Duodenal mucosa (tissue), 2 donors: ENCODE results near the gene DIP2C.

Experiments used
- H3K27ac ChIP-seq: one replicate; pipeline ENCODE4 v1.7.0; 2013; ENCODE audit warnings: low read depth, low read length
- H3K27me3 ChIP-seq, 2 donors: one replicate each; pipeline ENCODE4 v1.7.0; 2013; ENCODE audit warnings: low read length in 2 of 2, control low read depth in 1 of 2; ENCODE audit not compliant: insufficient read depth in 2 of 2, control insufficient read depth in 1 of 2
- H3K36me3 ChIP-seq, 2 donors: one replicate each; pipeline ENCODE4 v1.7.0; 2013; ENCODE audit warnings: low read length in 2 of 2, control low read depth in 1 of 2; ENCODE audit not compliant: insufficient read depth in 2 of 2, control insufficient read depth in 1 of 2
- H3K4me1 ChIP-seq, 2 donors: one replicate each; pipeline ENCODE4 v1.7.0; 2013; ENCODE audit warnings: low read length in 2 of 2, control low read depth in 1 of 2; ENCODE audit not compliant: insufficient read depth in 2 of 2, control insufficient read depth in 1 of 2
- H3K4me3 ChIP-seq, 2 donors: one replicate each; pipeline ENCODE4 v1.7.0; 2013; ENCODE audit warnings: low read length in 2 of 2, low read depth in 1 of 2
- H3K9ac ChIP-seq, 2 donors: one replicate each; pipeline ENCODE4 v1.7.0; 2013; ENCODE audit warnings: low read length in 2 of 2, low read depth in 1 of 2
- H3K9me3 ChIP-seq, 2 donors: one replicate each; pipeline ENCODE4 v1.7.0; 2013; ENCODE audit warnings: low read length in 2 of 2, control low read depth in 1 of 2; ENCODE audit not compliant: control insufficient read depth in 1 of 2

The DIP2C gene

DNA sequence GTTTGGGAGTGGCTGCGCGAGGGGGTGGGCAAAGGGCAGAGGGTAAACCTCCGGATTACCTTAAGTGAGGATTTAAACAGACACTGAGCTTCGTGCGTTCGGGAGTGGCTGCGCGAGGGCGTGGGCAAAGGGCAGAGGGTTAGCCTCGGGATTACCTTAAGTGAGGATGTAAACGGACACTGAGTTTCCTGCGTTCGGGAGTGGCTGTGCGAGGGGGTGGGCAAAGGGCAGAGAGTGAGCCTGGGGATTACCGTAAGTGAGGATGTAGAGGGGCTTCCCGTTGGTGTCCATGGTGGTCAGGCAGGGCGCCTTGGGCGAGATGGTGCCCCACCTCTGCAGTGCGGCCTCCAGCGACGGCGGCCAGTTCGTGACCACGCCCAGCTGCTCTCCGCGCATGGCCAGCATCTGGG, 275.8 kb downstream of the DIP2C start:
- Histone ChIP-seq H3K4me1 (peaks cover 0 to 12% of the 10 kb centered on the region in 2 donors), H3K27ac (no peak overlapping the region)

DNA sequence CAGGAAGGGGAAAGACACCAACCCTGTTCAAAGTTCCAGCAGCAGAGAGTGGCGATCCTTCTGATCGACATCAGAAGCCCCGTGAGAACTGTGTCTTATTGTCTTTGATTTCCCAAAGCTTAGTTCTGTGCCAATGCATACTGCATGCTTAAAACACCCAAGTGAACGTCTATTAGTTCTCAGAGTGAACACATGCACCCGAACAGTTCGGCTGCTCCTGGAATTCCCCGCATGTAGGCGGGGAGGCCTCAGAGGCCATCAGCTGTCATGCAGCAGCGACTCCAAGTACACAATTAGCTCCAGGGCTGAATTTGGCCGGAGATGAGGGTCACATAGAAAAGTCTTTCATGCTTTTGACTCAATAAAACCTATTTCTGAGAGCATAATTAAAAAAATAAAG, 277.4 kb downstream of the DIP2C start:
- H3K9ac ChIP-seq: no peak overlapping the region
- H3K4me1 ChIP-seq: peaks cover 0 to 12% of the 10 kb centered on the region in 2 donors
- H3K9me3 ChIP-seq: no peaks in the 10 kb centered on the region
- H3K36me3 ChIP-seq: peaks cover 9 to 22% of the 10 kb centered on the region in 2 donors
- H3K27me3 ChIP-seq: no peaks in the 10 kb centered on the region
- no peak overlapping the region for H3K4me3 ChIP-seq
- no peak overlapping the region for H3K27ac ChIP-seq

More for the DNA sequence above, 275.8 kb downstream of the DIP2C start:
- no peak overlapping the region for H3K4me3 ChIP-seq
- no peak overlapping the region for H3K9ac ChIP-seq
- H3K36me3 ChIP-seq: peaks cover 2 to 21% of the 10 kb centered on the region in 2 donors
- no peaks in the 10 kb centered on the region for H3K9me3 ChIP-seq
- no peaks in the 10 kb centered on the region for H3K27me3 ChIP-seq

DNA sequence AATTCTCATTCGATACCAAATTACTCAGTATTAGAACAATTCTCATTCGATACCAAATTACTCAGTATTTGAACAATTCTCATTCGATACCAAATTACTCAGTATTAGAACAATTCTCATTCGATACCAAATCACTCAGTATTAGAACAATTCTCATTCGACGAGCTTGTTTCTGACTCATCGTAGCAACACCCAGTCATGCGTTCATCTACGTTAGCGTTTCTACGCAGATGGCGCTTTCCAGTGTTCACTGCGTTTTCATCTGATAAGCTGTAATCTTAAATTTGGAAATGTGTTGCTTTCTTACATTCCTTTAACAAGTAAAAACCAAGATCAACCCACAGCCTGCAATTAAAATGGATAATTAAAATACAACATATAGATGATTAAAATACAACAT, 277.9 kb downstream of the DIP2C start:
- no peak overlapping the region for H3K4me3 ChIP-seq
- H3K36me3 ChIP-seq: peaks cover 12 to 23% of the 10 kb centered on the region in 2 donors
- peaks cover 0 to 12% of the 10 kb centered on the region in 2 donors for H3K4me1 ChIP-seq
- no peaks in the 10 kb centered on the region for H3K27me3 ChIP-seq
- no peak overlapping the region for H3K9ac ChIP-seq
- H3K9me3 ChIP-seq: no peaks in the 10 kb centered on the region
- H3K27ac ChIP-seq: no peak overlapping the region

DNA sequence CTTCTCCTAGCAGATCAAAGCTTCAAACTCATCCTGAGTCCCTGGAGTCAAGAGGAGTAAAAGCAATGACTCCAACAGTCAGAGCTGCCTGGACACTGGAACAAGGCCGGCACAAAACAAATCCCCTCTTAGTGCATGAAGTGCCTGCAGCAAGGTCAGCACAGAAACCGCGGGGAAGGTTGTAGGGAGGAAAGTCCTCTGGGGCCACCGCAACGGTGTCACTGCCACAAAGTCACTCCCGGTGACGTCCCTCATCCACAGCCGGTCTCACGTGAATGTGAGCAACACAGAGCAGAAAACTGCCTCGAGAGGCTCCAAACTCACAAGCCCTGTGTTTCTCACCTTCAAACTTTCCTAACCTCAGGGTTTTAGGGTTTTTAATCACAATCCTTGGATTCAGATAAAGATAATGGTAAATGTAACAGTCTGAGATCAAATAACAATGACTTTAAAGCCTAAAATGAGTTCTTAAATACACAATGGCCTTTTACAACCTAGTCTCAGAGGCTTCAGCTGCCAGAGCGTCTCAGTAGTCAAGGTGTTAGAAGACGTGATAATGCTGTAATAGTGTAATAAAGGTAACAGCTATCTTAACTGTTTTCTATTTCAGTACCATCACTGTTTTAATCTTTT, 279.9 kb downstream of the DIP2C start:
- Histone ChIP-seq H3K27me3 (no peaks in the 10 kb centered on the region), H3K9me3 (no peaks in the 10 kb centered on the region), H3K9ac (no peak overlapping the region), H3K4me1 (peaks cover 0 to 12% of the 10 kb centered on the region in 2 donors), H3K36me3 (peaks cover 12 to 20% of the 10 kb centered on the region in 2 donors), H3K27ac (no peak overlapping the region), H3K4me3 (no peak overlapping the region)

DNA sequence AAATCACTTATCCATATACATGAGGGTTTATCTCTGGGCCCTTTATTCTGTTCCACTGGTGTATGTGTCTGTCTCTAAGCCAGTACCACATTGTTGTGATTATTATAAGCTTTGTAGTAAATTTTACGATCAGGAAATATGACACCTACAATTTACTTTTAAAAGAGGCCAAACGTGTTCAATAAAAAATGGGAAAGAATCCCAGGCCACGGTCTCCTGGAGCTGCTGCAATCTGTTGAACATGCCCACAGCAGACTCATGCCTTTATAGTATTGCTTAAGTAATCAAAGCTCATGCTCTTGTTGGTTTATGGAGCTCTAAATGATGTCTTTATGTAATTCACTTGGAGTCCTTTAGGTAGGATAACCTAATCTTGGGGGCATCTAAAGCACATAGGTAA, 281.2 kb downstream of the DIP2C start:
- Histone ChIP-seq H3K36me3 (peaks cover 12 to 22% of the 10 kb centered on the region in 2 donors), H3K27ac (no peak overlapping the region), H3K4me1 (peaks cover 0 to 5% of the 10 kb centered on the region in 2 donors), H3K27me3 (no peaks in the 10 kb centered on the region), H3K4me3 (no peak overlapping the region), H3K9me3 (no peaks in the 10 kb centered on the region), H3K9ac (no peak overlapping the region)

DNA sequence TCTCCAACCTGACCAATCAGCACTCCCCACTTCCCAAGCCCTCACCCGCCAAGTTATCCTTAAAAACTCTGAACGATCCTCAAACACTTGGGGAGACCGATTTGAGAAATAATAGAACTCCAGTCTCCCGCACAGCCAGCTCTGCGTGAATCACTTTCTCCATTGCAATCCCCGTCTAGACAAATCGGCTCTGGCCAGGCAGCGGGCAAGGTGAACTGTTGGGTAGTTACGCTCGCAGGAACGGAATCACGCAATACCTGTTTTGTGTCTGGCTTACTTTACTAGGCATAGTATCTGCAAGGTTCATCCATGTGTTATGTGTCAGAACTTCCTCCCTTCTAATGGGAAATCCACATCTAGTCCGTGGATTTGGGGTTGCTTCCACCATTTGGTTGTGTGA, 282.5 kb downstream of the DIP2C start:
- Histone ChIP-seq H3K4me3 (no peak overlapping the region), H3K9me3 (no peaks in the 10 kb centered on the region), H3K36me3 (peaks cover 12 to 19% of the 10 kb centered on the region in 2 donors), H3K27ac (no peak overlapping the region), H3K27me3 (no peaks in the 10 kb centered on the region), H3K9ac (no peak overlapping the region), H3K4me1 (no peaks in the 10 kb centered on the region)

DNA sequence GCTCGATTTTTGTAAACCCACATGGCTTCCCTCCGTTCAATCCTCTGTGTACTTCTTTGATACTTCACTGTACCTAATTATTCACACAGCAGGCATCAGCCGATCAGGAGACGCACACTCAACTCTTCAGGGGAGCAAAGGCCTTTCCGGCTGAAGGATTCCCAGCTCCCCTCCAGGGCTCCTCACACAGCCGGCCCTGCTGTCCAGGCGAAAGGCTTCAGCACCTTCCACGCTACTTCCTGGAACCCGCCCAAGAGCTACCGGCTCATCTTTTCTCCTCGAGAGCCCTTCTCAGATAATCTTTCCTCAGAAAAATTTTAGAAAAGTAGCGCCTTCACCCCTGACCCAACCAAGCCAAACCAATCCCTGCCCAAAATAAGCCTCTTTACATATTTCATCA, 283.8 kb downstream of the DIP2C start:
- H3K36me3 ChIP-seq: peaks cover 12 to 14% of the 10 kb centered on the region in 2 donors
- no peaks in the 10 kb centered on the region for H3K9me3 ChIP-seq

DNA sequence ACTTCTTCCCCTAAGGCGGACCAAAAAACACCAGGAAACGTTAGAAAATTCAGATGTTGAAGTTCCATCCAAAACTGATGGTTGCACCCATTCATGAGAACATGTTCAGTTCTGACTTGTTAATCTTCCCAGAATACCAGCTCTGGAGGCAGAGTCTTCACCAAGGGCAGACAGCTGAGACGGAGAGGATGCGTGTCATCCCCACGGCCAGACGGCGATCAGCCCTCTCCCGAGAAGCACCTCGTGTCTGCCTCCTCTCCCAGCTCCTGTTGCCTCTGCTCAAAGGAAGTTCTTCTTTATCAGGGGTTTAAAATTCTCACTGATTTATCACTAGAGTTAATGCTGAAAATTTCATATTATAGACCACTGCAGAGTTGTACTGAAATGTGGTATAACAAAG, 284.5 kb downstream of the DIP2C start:
- Histone ChIP-seq H3K4me1 (no peaks in the 10 kb centered on the region), H3K27me3 (no peaks in the 10 kb centered on the region), H3K36me3 (peaks cover 12 to 14% of the 10 kb centered on the region in 2 donors), H3K27ac (no peak overlapping the region), H3K4me3 (no peak overlapping the region), H3K9ac (no peak overlapping the region), H3K9me3 (no peaks in the 10 kb centered on the region)

More for the DNA sequence above, 283.8 kb downstream of the DIP2C start:
- Histone ChIP-seq H3K27ac (no peak overlapping the region), H3K27me3 (no peaks in the 10 kb centered on the region), H3K4me3 (no peak overlapping the region), H3K4me1 (no peaks in the 10 kb centered on the region), H3K9ac (no peak overlapping the region)

DNA sequence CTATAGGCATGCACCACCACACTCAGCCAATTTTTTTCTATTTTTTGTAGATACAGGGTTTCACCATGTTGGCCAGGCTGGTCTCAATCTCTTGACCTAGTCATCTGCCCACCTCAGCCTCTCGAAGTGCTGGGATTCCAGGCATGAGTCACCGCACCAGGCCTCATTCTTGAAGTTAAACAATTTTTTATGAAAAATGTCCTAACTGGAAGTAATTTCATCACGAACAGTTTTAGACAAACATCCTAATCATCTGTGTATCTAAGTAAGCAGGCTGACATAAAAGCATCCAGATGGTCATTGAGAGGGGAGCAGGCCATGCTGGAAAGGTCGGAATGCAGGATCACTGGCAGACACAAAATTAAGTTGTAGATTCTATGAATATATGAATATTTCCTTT, 285.1 kb downstream of the DIP2C start:
- peaks cover 12 to 15% of the 10 kb centered on the region in 2 donors for H3K36me3 ChIP-seq
- H3K9me3 ChIP-seq: no peaks in the 10 kb centered on the region
- no peak overlapping the region for H3K4me3 ChIP-seq
- H3K9ac ChIP-seq: no peak overlapping the region
- no peaks in the 10 kb centered on the region for H3K27me3 ChIP-seq
- H3K27ac ChIP-seq: no peak overlapping the region
- no peaks in the 10 kb centered on the region for H3K4me1 ChIP-seq

DNA sequence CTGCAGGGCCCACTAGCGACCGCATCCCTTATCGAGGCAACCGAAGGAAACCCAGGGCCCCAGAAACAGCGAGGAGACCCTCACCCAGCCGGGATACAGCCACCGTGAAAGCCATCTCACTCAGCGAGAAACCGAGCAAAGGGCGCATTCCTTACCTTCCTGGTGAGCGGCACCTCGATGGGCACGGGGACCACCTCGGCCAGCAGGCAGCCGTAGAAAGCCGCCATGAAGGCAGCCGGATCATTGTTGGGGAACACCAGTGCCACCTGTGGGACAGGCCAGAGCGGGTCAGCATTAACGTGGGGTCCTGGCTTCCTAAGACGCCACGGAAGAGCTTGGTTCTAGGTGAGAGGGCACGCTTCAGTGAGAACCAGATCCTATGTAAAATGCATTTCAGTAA, 290.5 kb downstream of the DIP2C start:
- Histone ChIP-seq H3K27me3 (no peaks in the 10 kb centered on the region), H3K4me1 (no peaks in the 10 kb centered on the region), H3K36me3 (peaks cover 0 to 5% of the 10 kb centered on the region in 2 donors), H3K27ac (no peak overlapping the region), H3K9me3 (no peaks in the 10 kb centered on the region), H3K4me3 (no peak overlapping the region), H3K9ac (no peak overlapping the region)
